HG02763 (cell line): ENCODE data around the gene MFSD11.
"Not testable (repeated sequence)": the region's sequence is repeated elsewhere in the genome, so short reads cannot be mapped to it uniquely, and the experiment has no call there.

Source experiments
- ATAC-seq: cut with Tn5 transposase; IDR thresholded peaks from one replicate; pipeline ENCODE4 v1.9.1; 2021; ENCODE audit warnings: mild to moderate bottlenecking, moderate library complexity; ENCODE audit not compliant: unreplicated experiment

The MFSD11 gene

DNA sequence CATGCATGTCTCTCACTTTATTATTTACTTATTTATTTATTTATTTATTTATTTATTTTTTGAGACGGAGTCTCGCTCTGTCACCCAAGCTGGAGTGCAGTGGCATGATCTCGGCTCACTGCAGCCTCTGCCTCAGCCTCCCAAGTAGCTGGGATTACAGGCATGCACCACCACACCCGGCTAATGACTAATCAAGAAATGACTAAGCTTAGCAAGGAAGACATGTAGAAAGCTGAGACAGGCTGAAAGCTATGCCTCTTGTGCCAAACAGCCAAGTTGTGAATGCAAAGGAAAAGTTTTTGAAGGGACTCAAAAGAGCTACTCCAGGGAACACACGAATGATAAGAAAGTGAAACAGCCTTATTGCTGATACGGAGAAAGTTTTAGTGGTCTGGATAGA lies 7.9 kb downstream of the MFSD11 start:
- ATAC-seq, result not testable (repeated sequence)

DNA sequence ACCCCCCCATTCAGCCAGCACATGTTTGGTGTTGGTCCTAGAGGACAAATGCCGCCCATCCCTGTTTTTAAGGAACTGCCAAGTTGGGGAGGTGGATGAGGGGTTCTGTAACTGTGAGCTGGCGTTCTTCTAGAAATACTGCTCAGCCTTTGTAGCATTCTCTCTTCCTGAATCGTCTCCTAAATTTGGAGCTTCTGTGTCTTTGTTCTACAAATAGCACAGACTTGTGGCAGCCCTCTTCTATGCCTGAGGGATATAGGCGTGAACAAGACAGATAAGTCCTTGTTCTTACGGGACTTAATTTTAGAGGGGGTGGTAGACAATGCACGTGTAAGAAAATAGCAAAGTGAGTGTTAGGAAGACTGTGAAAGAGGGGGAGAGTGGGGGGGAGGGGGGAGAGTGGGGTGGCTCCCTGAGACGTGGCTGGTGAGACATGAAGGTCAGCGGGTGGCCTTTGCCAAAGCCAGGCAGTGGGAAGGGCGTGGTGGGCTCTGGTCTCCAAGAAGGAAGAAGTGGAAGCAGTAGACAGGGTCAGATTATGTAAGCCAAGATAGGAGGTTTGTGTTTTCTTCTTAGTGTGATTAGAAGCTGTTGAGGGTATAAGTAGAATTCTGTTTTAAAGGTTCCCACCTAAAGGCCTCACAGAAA lies 9.9 kb downstream of the MFSD11 start:
- no peak for ATAC-seq

DNA sequence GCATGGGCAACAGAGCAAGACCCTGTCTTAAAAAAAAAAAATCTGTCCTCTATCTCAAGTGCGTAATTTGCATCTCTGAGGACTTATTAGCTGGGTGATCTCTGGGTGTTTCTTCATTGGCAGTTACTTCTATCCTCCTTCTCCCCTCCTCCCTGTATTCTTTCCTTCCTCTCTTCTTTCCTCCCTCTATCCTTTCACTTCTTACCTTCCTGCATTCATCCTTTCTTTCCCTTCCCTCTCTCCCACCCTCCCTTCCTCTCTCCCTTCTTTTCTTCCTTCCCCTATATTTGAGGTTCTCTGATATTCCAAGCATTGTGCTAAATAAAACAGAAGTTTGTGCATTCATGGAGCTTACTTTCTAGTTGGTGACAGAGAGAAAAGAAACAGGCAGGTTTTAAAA lies 10.7 kb downstream of the MFSD11 start:
- no peak for ATAC-seq

GRCh38 chr17:76751416-76751993 lies 13.6 kb downstream of the MFSD11 start:
- no peak for ATAC-seq

GRCh38 chr17:76752006-76752405 lies 14.1 kb downstream of the MFSD11 start:
- ATAC-seq, result no peak

- ATAC-seq, result no peak
These were observed 15.4 kb downstream of the MFSD11 start for GRCh38 chr17:76753061-76753961.

DNA sequence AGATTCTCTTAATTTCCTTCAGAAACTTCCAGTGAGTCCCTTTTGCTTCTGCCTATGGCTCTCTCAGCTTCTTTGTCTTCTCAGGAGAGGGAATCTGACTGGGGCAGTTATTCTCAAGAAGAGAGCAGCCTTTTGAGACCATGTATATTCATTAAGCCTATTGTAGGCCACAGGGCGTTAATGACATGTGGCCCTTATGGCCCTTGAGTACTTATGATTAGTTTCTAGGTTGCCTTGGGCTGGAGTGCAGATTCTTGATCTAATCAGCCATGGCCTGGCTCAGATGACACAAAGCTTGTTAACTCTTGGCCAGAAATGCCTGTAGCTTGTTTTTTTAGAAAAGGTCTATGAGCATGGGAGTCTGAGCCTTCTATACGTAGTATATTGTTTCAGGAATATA lies 17.4 kb downstream of the MFSD11 start:
- ATAC-seq, result no peak

GRCh38 chr17:76757256-76757655 lies 19.3 kb downstream of the MFSD11 start:
- no peak for ATAC-seq

GRCh38 chr17:76758570-76758969 lies 20.7 kb downstream of the MFSD11 start:
- no peak for ATAC-seq

- no peak for ATAC-seq
These were observed 35.1 kb downstream of the MFSD11 start for GRCh38 chr17:76772842-76773525.

DNA sequence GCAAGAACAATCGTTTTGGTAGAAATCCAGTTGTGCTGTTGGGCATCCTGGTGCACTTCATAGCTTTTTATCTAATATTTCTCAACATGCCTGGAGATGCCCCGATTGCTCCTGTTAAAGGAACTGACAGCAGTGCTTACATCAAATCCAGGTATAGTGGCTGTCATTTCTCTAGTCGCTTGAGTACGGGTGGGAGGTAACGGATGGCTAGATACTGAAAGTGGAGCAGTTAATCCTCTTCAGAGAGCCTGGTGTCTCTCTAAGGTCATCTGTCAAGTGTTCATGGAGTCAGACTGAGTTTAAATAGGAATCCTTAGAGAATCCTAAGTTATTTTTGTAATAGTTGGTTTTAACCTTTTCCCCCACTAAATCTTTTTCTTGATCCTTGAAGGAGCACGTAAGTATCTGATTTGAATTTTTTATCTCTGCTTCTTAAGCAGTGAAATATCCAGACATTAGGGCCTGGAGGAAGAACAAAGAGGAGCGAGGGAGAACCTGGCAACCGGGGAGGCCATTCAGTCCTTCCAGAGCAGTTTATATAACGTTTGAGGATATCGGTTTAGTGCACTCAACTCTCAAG lies 37.2 kb downstream of the MFSD11 start:
- no peak for ATAC-seq

GRCh38 chr17:76781056-76781982 lies 43.4 kb downstream of the MFSD11 start:
- ATAC-seq, result no peak

DNA sequence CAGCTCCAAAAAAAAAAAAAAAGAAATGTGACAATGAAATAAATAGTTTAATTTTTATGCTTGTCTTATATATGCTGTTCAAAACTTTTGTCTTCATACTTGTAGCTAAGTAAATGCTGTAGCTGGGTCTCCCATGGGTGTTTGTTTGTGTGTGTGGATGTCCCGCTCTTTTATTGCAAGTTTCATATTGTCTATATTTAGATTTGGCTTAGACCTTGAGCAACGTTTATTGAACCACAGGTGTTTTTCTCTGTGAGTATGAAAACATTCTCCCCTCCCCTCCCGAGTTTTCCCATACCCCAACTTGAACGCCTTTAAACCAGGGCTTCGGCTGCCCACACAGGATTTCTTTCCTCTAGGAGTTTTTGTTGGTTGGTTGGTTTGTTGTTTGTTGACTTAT lies 45.2 kb downstream of the MFSD11 start:
- ATAC-seq, result no peak

DNA sequence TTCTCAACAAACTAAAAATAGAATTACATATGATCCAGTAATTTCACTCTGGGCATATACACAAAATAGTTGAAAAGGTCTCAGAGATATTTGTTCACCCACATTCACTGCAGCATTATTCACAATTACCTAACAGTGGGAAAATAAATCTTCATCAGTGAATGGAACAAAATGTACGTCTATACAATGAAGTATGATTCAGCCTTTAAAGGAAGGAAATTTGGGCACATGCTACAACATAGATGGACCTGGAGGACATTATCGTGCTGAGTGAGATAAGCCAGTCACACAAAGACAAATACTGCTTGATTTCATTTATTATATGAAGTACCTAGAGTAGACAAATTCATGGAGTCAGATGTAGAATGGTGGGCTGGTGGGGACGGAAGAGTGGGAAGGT lies 47.0 kb downstream of the MFSD11 start:
- no peak for ATAC-seq

- ATAC-seq, result not testable (repeated sequence)
These were observed 49.9 kb downstream of the MFSD11 start for GRCh38 chr17:76787866-76788265.

DNA sequence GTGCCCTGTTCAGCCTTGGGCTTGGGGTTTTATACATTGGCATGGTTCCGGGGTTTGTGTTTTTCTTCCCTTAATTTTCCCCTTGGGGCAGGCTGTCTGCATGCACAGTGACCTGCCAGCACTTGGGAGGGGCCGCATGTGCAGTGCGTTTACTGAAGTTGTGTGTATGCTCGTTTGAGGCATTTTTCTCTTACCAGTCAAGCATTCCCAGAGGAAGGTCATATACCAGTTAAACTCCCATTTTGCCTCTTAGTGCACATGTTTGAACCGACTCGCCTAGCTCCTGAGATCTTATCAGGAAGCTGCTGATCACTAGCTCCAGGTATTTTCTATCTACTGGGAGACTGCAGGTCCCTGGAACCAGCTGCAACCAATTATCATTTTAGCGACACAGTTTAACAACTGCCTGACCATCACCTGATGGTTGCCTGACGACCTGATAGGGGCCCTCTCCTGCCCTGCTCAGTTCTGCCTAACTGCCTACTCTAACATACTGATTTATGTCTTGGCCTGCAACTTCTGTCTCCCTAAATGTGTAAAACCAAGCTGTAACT lies 51.4 kb downstream of the MFSD11 start:
- no peak for ATAC-seq

GRCh38 chr17:76791053-76791980 lies 53.4 kb downstream of the MFSD11 start:
- no peak for ATAC-seq

- ATAC-seq, result no peak
These were observed 54.4 kb downstream of the MFSD11 start for GRCh38 chr17:76792348-76792747.

DNA sequence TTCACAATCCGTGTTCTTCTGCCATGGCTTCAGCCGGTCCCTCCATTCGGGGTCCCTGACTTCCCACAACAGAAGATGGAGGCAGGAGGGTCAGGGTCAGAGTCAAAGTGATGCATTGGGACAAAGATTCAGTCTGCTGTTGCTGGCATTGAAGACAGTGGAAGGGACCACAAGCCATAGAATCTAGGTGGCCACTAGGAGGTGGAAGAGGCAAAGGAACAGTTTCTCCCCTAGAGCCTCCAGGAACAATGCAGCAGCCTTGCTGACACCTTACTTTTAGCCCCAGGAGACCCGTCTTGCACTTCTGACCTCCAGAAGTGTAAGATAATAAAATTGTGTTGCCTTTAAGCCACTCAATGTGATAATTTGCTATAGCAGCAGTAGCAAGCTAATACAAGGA lies 55.9 kb downstream of the MFSD11 start:
- no peak for ATAC-seq
